CD4-positive, alpha-beta T cell treated with Interleukin-15 for 1 hour (primary cell): ENCODE results near the gene CCL27.
A peak's percentile ranks its signal among the peaks of the same experiment; 100 is the strongest.

Experiments used
- DNase-seq: peaks from one replicate; pipeline ENCODE4 v3.0.0-alpha.2; 2020

Gene CCL27

DNA sequence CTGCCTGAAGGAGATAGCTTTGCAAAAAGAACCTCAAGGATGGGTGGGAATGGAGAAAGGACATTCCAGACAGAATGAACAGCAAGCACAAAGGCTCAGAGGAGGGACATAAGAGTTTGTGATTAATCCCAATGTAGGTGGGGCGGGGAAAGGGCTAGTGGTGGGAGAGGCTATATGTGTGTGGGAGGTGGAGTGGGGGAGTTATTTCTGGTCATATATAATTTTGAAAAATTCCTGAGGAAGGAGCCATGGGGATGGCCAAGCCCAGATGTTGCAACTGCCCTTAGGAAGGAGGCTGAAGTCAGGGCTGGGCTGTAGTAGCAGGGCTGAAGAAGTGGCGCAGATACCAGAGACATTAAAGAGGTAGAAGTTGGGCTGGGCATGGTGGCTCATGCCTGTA is 13.4 kb upstream of the CCL27 start:
- no peak for DNase-seq

DNA sequence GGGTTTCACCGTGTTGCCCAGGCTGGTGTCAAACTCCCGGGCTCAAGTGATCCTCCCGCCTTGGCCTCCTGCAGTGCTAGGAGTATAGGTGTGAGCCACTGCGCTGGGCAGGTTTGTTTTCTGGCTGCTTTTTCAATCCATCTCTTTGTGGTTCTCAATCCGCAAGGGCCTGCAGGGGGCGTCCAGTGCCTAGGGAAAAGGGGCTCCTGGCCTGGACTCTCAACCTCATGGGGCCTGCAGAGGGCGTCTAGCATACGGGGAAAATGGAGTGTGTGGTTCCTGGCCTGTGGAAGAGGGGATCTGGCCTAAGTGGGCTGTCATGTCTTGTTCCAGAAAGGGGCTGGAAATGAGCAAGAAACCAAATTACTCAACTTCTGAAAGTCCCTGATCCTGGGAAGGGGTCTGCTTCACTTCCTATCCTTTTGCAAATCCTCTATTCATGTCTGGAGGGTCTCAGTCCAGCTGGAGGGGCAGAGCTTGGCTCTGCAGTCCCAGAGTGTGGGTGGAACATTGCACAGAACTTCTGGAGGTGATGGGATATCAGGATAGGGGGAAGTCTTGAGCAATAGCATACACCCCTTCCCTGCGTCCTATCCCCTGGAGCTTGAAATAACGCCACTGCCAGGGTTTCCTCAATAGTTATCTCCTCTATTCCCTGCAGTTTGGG is 12.7 kb upstream of the CCL27 start:
- peak; percentile 49 for DNase-seq

DNA sequence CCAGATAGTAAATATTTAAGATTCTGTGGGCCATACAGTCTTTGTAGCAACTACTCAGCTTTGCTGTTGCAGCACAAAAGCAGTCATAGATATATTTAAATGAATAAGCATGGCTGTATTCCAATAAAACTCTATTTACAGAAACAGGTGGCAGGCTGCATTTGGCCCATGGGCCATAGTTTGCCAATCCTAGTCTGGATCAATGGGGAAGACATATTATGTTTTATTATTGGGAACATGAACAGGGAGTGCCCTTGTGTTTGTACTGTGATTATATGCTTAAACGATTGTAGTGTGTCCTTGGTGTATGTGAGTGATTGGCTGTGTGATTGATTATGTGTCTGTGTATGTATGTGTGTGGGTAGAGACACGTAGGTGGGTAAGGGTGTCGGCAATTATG is 12.0 kb upstream of the CCL27 start:
- no peak for DNase-seq

DNA sequence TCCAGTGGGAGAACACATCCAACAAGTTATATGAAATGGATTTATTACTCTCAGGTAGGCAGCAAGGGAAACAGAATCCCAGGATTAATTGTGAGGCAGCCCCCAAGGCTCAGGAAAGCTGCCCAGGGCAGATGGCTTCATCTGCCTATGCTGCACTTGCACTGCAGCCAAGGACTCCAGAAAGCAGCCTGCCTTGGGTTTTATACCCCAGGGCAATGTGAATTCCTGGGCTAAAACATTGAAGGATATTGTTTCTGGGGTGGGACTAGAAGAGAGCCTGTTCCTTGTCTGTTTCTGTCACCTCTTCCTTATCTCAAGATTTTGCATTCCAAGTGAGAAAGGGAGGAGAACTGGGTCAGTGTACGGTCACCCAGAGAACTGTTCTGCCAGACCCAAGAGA is 8.8 kb upstream of the CCL27 start:
- DNase-seq, result no peak

DNA sequence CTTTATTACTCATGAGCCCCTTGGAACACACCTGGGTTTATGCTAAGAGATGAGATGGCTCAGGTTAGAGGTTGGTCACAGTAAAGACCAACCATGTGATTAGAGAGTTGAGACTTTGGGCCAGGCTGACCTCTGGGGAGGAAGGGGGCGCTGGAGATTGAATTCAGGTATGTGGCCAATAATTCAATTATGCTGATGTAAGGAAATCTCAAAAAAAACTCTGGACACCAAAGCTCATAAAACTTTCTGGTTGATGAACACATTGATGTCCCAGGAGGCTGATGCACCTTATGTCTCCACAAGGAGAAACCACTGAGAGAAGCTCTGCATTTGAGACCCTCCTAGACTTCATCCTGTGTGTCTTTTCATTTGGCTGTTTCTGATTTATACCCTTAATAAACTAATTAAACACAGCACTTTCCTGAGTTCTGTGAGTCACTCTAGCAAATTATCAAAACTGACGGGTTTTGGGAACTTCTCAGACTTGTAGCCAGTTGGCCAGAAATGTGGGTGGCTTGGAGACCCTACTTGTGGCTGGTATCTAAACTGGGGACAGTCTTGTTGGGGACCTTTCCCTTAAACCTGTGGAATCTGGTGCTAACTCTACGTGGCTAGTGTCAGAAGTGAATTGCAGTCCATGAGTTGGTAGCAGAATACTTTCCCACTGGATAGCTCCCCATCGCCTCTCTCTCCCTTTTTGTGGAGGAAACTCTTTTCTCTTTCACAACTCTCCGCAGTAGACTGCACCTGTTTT is 7.5 kb upstream of the CCL27 start:
- DNase-seq, result no peak

DNA sequence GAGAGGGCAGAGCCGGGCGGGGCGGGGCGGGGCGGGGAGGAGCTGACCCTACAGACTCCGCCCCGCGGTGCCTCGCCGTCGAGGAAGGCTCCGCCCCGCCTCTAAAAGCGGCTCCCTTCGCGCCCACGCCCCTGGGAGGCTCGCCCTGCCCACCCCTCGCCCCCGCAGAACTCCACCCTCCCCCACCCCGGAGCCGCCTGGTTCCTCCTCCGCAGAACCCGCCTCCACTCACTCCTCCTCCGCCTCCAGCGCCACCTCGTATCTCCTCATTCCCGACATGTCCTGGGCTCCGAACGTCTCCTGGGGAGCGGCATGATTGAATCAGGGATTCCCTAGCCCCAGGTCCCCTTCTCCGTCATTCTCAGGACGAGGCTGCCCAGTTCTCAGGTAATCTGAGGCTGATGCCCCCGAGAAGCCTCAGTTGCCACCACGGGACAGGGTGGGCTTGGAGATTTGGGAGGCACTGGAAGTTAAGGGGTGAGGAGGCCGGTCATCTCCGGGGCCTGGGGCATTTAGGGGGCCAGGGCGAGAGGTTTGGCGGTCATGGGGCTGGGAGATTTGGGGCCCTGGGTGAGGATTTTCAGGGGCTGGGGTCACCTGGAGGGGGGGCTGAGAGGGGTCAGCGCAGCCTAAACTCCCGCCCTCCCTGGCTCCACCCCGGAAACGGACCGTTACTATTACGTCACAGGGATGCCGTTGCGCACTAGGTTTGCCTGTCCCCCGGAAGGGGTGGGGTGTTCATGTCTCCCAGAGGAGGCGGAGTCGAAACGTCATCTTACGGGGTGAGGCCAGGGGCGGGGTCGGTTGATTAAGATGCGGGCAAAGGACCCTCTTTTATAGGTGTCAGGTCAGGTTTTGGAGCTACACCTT is 3.2 kb upstream of the CCL27 start:
- peak; percentile 94 for DNase-seq

DNA sequence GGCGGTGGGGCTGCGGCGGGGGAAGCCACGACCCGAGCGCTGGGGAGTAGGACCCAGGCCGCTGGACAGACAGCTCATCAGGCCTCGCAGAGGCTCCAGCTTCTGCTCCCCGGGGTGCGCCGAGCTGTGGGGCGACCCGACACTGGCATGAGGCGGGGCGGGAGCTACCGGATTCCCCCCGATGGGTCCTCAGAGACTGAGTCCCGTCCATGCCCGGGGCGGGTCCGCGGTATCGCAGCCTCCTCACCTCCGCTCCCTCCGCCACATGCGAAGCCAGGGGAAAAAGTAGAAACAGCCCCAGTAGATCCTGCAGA is 2.6 kb upstream of the CCL27 start:
- DNase-seq, result no peak

DNA sequence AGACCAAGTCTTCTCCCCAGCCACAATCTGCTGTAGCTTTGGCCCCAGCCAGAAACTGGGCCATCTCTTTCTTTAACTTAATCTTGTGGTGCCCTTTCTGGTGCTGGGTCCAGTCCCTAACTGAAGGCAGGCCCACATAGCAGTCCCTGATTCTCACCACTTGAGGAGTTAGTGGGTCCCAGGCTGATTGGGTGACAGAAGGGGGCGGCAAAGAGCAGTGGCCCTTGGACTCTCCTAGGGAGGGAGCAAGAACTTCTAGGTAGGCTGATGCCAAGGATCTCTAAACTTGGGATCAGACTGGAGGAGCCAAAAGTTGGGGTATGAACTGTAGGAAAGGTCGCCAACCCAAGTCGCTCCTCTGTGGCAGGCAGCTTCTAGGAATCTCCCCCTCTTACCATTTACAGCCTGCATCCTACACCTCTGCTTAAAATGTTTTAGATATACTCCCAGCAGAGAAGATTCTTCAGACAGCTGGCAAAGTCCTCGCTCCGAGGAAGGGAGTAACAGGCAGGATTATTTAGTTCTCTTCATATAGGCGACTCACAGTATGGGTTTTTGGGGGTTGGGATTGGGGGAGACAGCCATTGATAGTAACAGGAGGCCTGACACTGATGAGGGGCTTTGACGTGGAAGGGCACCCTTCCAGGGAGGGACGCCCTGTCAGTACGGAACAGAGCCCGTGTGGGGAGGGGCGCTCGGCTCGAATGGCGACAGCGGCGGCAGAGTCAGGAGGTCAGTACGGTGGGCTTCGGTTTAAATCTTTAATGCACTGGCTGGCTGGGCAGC is 2.0 kb upstream of the CCL27 start:
- DNase-seq, result peak; percentile 73

DNA sequence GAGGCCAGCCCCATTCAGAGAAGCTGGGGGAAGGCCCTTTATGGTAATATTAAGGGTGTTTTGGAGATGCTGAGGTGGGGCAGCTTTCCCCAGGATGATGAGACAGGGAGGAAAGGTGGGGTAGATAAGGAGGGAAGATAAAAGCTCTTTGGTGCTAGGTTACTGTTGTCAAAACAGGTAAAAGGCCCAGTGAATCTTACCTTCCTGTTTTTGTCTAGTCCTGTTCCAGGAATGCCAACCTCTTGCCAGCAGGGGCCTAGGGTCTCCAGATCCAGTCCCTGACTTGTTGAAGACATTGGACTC is 797 bp upstream of the CCL27 start:
- peak; percentile 64 for DNase-seq

DNA sequence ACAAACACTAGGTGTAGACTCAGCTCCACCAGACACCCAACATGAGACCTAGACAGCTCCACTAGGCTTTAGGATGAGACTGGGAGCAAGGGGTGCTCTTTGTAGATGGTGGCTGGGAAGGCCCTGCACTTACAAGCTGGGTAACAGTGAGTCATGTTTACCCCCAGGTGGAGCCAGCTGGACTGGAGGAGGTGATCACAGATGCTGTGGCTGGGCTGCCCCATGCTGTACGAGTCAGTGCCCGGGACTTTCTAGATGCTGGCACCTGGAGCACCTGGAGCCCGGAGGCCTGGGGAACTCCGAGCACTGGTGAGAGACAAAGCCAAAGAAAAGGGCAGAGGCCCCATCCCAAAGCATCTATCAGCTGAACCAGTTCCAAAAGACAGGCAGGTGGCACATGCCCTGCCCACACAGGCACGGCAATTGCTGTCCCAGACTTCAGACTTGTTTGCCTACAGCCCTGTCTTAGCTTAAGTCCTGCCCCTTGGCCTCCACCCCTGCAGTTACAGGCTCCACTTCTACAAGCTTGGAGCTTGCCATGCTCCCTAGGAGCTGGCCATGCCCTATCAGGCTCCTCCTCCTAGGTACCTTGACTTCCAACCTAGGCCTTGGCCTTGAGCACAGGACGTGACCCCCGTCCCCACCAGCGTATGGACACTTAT is 2.7 kb downstream of the CCL27 start:
- DNase-seq, result no peak

DNA sequence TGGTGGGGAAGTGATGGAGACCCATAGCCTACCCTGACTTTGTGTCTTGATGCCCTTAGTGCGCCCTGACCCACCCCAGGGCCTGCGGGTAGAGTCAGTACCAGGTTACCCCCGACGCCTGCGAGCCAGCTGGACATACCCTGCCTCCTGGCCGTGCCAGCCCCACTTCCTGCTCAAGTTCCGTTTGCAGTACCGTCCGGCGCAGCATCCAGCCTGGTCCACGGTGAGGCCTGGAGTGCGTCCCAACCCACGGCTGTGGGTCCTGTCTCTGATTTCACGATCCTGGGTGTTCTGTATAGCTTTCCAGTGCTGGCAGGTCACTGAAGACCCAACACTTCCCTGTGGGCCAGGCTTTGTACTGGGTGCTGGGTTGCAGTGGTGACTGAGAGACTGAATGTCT is 4.0 kb downstream of the CCL27 start:
- DNase-seq, result no peak

DNA sequence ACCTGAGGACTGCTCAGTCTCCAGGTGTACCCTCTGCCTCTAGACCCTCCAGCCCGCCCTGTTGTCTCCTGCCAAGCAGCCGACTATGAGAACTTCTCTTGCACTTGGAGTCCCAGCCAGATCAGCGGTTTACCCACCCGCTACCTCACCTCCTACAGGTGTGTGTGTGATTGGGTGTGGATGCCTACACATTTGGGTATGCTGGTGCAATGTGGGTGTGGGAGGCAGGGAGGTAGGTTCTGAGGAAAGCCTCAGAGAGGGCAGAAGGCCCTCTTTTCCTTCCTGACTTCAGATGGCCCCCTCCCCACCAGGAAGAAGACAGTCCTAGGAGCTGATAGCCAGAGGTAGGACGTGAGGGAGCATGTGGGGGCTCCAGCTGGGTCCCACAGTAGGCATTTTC is 5.5 kb downstream of the CCL27 start:
- DNase-seq, result no peak

DNA sequence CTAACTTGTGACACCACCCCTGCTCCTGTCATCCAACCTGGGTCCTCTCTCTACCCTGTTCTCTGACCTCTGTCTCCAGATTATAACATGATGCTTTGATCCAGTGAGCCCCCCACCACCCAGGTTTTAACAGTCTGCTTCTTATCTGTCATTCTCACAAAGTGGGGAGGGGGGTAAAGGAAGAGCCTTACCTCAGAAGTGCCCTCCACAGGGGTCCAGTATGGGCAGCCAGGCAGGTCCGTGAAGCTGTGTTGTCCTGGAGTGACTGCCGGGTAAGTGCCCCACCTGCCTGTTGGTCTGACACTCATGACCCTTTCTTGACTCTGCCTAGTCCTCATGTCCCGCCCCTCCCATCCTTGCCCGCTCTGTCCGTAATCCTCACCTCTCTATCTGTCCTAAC is 7.1 kb downstream of the CCL27 start:
- no peak for DNase-seq

DNA sequence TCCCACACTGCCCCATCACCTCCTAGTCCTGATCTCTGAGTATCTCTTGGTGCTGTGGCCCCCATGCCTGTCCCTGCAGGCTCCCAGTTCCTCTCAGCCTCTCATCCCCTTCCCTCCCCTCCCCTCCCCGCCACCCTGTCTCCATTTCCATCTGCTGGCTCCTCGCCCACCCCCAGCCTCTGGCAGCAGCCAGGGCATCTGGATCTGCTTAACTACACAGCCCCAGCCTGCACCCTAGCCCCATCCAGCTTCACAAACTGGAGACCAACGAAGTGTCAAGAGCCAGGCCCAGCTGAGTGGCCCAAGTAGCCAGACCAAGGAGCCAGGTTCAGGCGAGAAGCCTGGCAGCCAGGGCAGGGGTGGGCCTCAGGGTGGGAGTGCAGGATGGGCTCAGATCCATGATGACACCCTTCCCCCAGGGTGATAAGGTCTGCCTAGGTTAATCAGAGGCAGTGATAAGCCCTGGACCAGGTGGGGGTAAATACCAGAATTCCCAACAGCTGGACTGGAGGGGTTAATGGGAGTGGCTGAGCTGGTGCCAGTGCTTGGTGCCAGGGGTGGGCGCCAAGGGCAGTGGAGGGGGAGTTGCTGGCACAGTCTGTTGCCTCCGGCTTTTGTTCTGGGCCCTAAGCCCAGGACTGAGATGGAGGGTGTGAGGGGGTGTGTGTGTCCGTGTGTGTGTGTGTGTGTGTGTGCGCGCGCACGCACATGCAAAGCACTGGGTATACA is 8.0 kb downstream of the CCL27 start:
- DNase-seq, result no peak

DNA sequence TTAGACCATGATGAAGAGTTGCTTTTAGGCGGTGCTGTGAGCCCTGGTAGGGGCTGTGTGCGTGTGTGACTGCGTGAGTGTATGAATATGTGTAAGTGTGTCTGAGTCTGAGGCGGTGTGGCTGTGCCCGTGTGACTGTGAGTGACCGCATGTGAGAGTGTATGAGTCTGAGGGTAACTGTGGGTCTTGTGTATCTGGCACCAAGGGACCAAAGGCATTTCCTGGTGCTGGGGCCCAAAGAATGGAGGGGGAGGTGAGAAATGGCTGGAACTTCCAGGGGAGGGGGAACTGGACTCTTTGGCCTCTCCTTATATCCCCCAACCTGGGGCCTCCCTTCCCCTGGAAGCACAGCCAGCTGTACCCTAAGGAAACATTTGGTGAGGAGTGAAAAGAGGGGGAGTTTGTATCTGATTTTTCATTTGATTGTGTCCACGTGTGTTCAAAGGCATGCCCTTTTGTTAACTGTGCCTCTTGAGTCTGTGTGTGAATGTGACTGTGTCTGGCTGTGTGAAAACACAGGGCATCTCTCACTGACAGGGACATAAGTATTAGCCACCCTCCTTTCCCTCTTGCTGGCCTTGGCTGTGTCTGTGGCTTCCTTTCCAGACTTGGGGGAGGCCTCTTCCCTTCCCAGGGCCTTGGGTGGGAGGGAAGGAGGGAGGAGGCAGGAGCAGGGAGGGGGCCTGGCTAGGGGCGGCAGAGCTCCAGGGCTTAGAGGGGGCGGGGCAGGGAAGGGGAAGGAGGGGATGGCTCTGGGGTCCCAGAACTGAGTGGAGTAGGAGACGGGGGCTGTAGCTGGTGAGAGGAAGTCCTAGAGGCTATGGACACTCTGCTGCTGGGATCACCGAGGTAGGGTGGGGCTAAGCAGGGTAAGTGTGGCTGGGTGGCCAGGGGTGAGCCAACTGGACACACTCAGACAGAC is 9.0 kb downstream of the CCL27 start:
- no peak for DNase-seq

DNA sequence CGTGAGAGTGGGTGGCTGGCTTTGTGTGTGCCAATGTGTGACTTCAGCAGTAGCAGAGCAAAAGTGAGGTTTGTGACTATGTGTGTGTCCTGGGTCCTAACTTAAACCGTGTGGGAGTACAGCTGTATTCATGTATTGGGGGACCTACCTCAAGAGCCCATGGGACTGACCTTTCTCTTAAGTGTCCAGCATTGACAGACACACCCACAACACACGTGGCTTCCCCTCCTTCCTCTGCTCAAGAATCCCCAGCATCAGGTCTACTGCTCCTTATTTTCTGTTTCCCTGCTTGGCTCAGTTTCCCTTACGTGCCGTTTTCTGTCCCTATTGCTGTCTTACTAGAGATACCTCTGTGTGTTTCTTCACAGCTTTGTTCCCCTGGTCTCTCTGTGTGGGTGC is 9.9 kb downstream of the CCL27 start:
- DNase-seq, result no peak

DNA sequence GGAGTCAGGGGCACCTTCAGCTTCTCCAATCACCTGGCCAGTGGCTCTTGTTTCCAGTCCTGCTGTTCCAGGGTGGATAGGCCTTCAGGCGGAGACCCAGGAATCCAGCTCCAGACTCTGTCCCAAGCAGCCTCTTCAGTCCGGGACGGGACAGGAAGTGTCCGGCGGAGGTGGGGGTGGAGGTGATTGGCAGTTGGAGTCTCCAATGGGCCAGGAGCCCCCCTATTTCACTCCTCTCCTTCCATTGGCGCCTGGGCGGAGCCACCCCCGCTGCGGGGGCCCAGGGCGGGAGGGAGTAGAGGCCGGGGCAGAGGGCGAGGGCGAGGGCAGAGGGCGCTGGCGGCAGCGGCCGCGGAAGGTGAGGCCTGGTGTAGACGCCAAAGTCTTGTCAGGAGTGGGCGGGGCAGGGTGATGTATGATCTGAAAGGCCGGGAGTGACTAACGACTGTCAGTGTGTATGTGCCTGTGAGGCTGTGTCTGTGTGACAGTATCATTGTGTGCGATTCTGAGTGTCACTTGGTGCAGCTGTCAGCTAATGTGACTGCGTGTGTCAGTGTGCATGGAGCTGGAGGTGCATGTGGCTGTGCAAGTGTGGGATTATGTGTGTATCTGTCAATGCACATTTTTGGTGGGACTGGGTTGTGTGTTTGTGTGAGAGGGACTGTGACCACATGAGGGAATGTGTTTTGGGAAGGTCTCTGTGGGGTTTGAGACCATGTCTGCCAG is 10.4 kb downstream of the CCL27 start, which contains the start of gene IL11RA:
Gene IL11RA (plus strand): TSS at position 310 of the 726 bp plus-strand sequence. CDS start 3,033 bp downstream, outside the sequence.
- DNase-seq, result peak; percentile 42

DNA sequence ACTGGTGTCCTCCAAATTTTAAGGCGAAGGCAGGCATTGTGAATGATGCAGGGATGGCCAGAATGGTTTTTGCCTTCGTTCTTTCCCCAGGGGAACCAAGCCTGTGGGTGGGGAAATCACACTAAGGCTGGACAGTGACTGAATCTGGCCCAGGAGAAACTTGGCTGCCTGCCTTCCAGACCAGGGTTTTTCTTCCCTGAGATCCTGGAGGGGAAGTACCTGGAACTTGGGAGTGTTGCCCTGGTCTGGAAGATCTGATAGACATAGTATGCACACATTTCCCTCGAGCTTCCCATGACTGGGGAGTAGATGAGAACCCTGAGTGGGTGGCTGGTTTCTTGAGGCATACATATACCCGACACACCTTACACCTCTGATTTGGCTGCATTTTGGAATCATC is 11.1 kb downstream of the CCL27 start:
- no peak for DNase-seq

DNA sequence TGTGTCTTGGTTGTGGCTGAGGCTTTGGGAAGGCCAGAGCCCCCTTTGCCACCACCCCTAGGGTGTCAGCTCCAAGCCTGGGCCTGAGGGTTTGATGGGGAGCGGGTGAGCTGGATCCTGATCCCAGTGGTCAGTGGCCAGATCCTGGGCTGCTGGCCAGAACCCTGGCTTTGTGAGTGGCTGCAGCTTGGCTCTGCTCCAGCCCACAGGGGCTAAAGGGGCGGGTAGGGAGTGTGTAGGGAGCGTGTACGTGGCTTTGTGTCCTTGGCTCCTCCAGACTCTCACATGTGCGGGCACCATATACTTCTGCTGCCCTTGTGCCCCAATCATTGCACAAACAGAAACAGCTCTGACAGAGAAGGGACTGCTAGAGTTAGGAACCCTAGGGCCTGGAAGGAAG is 11.6 kb downstream of the CCL27 start:
- DNase-seq, result no peak

DNA sequence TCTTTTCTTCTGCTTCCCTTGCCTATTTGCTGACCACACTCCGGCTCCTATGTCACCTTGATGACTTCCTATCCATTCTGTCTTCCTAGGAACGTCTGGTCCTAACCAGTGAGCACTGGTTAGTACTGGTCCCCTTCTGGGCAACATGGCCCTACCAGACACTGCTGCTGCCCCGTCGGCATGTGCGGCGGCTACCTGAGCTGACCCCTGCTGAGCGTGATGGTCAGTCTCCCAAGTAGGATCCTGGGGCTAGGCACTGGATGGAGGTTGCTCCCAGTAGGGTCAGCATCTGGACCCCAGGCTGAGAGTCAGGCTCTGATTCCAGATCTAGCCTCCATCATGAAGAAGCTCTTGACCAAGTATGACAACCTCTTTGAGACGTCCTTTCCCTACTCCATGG is 13.8 kb downstream of the CCL27 start:
- no peak for DNase-seq
